Uterus (tissue), 2 donors: ENCODE results near the gene SHISA6.

Experiments
- CTCF ChIP-seq, 4 experiments: fragments of 200-600 bp in 2 of 4; fragments of 450-650 bp in 2 of 4; sonication (generic) in 2 of 4; IDR thresholded peaks; one replicate each; pipeline ENCODE4 v1.5.1; 2016 to 2019; ENCODE audit warnings: antibody characterized with exemption in 4 of 4, mild to moderate bottlenecking in 2 of 4, moderate library complexity in 1 of 4
- POLR2A ChIP-seq, 2 donors: fragments of 450-650 bp; IDR thresholded peaks; one replicate each; pipeline ENCODE4 v1.6.1; 2016; ENCODE audit warnings: antibody characterized with exemption in 2 of 2, mild to moderate bottlenecking in 1 of 2, moderate library complexity in 1 of 2

GRCh38 chr17:11548398-11548797 is 307.4 kb downstream of the SHISA6 start:
- no peak for TF ChIP-seq CTCF (IDR thresholded peaks at IDR 0.05)
- TF ChIP-seq POLR2A (IDR thresholded peaks at IDR 0.05) = no peak
